Measurements from ENCODE around the gene SNTB2.
"Not testable (repeated sequence)": the region's sequence is repeated elsewhere in the genome, so short reads cannot be mapped to it uniquely, and the experiment has no call there.

The SNTB2 gene

GRCh38 chr16:69186642-69187445 is at the start of gene SNTB2:
TSS of gene SNTB2 (plus strand) at chr16:69187164. CDS start at chr16:69187167, 3 bp downstream.
- peak; percentile 93 for DNase-seq

- DNase-seq, result no peak
These were observed 48.4 kb upstream of the SNTB2 start for GRCh38 chr16:69138608-69139007.

- DNase-seq, result not testable (repeated sequence)
These were observed 47.5 kb upstream of the SNTB2 start for GRCh38 chr16:69139464-69139863.

GRCh38 chr16:69141014-69141413 is 46.0 kb upstream of the SNTB2 start:
- DNase-seq, result no peak

GRCh38 chr16:69141936-69142335 is 45.0 kb upstream of the SNTB2 start:
- no peak for DNase-seq

GRCh38 chr16:69143116-69143515 is 43.8 kb upstream of the SNTB2 start:
- DNase-seq, result peak; percentile 30

- DNase-seq, result no peak
These were observed 41.3 kb upstream of the SNTB2 start for GRCh38 chr16:69145658-69146057.

GRCh38 chr16:69149621-69150020 is 37.3 kb upstream of the SNTB2 start:
- not testable (repeated sequence) for DNase-seq

GRCh38 chr16:69150146-69150865 is 36.7 kb upstream of the SNTB2 start:
- DNase-seq, result peak; percentile 72

GRCh38 chr16:69157196-69157595 is 29.8 kb upstream of the SNTB2 start:
- DNase-seq, result no peak

GRCh38 chr16:69160192-69160591 is 26.8 kb upstream of the SNTB2 start:
- no peak for DNase-seq

GRCh38 chr16:69165584-69165983 is 21.4 kb upstream of the SNTB2 start:
- no peak for DNase-seq

GRCh38 chr16:69166221-69166833 is 20.6 kb upstream of the SNTB2 start:
- DNase-seq, result no peak

- DNase-seq, result no peak
These were observed 19.7 kb upstream of the SNTB2 start for GRCh38 chr16:69166946-69167930.

GRCh38 chr16:69169051-69169450 is 17.9 kb upstream of the SNTB2 start:
- DNase-seq, result no peak

GRCh38 chr16:69169607-69170352 is 17.2 kb upstream of the SNTB2 start:
- DNase-seq, result no peak

- no peak for DNase-seq
These were observed 15.5 kb upstream of the SNTB2 start for GRCh38 chr16:69171325-69172084.

GRCh38 chr16:69176033-69176800 is 10.7 kb upstream of the SNTB2 start:
- no peak for DNase-seq

- no peak for DNase-seq
These were observed 7.5 kb upstream of the SNTB2 start for GRCh38 chr16:69179328-69180010.

- DNase-seq, result no peak
These were observed 7.0 kb upstream of the SNTB2 start for GRCh38 chr16:69180011-69180338.
